GM21526 (cell line): ENCODE data around the gene ATP10D.
"Not testable (repeated sequence)": the region's sequence is repeated elsewhere in the genome, so short reads cannot be mapped to it uniquely, and the experiment has no call there.

ENCODE experiments used
- ATAC-seq: cut with Tn5 transposase; IDR thresholded peaks from one replicate; pipeline ENCODE4 v1.9.1; 2021; ENCODE audit warnings: moderate library complexity; ENCODE audit not compliant: unreplicated experiment, low FRiP score

Gene ATP10D

GRCh38 chr4:47533689-47534347 is 48.7 kb downstream of the ATP10D start:
- no peak for ATAC-seq

DNA sequence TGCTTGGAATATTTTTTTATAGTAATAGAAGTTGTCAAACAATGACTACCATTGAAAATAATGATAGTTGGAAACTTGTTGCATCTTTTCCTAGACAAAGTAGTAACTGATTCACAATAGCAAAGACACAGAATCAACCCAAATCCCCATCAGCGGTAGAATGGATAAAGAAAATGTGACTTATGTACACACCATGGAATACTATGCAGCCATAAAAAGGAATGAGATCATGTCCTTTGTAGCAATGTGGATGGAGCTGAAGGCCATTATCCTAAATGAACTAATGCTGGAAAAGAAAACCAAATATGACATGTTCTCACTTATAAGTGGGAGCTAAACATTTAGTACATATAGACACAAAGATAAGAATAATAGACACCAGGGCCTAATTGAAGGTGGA is 49.7 kb downstream of the ATP10D start:
- ATAC-seq: no peak

DNA sequence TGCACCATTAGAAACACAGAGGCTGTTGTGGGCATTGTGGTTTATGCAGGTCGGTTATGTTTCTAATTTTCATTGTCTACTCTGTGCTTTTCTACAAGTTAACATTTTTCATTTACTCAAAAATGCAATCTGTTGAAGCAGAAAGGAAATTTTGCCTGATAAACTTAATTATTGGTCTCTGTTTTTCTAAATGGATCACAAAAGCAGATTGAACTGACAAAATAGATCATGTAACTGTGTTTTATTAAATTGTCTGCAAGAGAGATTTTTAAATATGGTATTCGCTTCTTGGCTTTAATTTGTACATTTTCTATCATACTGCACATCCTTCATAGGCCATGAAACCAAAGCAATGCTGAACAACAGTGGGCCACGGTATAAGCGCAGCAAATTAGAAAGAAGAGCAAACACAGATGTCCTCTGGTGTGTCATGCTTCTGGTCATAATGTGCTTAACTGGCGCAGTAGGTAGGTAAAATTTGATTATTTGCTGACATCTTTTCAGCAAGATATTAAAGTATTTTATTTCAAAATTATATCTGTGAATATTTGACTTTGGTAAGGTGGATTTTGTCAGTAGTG is 50.6 kb downstream of the ATP10D start:
- ATAC-seq: no peak

DNA sequence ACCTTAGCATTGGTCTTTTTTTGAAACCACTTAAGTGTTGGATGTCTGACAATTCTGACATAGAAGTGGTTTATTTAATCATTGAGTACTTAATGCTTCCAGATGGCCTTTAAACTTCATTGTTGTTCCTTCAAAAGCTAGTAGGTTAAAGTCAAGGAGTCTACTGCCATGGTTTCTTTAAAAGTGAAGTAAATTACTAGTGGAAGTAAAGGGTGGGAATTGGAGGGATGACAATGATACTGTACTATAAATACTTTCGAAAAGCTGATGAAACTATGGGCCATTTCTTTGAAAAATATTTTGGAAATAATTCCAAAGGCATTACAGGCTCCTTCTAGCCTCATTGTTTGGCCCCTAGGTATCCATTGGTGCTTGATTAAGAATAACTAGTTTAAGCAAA is 51.9 kb downstream of the ATP10D start:
- no peak for ATAC-seq

GRCh38 chr4:47538111-47538824 is 53.2 kb downstream of the ATP10D start:
- no peak for ATAC-seq

DNA sequence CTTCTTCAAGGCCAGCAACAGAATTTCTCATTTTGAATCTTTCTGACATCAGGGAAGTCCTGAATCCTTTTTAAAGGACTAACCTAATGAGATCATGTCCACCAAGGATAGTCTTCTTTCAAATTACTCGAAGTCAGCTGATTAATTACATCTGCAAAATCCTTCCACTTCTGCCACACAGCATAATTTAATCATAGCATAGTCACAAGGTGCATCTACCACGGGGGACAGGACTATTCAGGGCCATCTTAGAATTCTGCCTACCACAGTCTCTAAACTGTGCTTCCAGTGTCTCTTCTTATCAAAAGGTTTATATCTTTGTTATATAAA is 53.7 kb downstream of the ATP10D start:
- no peak for ATAC-seq

- ATAC-seq: not testable (repeated sequence)
Observed at GRCh38 chr4:47542640-47543039, 57.6 kb downstream of the ATP10D start.

GRCh38 chr4:47543331-47543730 is 58.3 kb downstream of the ATP10D start:
- no peak for ATAC-seq

DNA sequence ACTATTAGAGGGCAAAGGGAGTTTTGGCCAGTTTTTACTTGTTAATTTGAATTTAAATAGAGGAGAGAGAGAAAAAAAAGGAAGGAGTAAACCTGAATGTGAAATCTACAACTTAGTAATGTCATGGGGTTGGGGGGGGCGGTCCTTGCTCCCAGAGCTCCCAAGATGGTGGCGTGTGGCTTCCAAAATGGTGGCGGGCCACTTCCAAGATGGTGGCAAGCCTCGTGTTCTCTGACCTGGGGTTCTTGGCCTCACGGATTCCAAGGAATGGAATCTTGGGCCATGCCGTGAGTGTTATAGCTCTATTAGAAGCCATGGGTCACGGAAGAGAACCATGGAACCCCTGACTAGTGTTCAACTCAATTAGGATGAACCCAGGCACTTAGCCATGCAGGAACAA is 65.3 kb downstream of the ATP10D start:
- ATAC-seq: not testable (repeated sequence)

DNA sequence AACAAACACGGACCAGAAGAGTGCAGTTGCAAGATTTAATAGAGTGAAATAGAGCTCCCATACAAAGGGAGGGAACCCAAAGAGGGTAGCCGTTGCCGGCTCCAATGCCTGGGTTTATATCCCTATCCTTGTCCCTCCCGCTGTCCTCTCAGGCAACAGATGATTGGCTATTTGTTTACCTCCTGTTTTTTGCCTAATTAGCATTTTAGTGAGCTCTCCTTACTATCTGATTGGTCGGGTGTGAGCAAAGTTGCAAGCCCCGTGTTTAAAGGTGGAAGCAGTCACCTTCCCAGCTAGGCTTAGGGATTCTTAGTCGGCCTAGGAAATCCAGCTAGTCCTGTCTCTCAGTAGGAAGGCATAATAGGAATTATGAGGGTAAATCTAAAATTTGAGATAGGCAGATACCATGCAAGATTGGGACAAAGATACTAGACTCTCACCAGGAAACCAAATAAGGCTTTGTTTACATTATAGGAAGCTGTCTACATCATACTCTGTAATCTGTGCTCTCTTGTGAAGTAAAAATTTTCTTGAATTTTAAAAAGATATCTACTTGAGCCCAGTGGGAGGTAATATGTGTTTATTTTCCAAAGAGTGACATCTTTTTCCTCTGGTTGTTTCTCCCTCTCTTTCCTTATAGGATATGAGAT is 65.9 kb downstream of the ATP10D start:
- ATAC-seq: no peak

- ATAC-seq: no peak
Observed at GRCh38 chr4:47551682-47552081, 66.6 kb downstream of the ATP10D start.

- no peak for ATAC-seq
Observed at GRCh38 chr4:47553329-47554125, 68.5 kb downstream of the ATP10D start.

DNA sequence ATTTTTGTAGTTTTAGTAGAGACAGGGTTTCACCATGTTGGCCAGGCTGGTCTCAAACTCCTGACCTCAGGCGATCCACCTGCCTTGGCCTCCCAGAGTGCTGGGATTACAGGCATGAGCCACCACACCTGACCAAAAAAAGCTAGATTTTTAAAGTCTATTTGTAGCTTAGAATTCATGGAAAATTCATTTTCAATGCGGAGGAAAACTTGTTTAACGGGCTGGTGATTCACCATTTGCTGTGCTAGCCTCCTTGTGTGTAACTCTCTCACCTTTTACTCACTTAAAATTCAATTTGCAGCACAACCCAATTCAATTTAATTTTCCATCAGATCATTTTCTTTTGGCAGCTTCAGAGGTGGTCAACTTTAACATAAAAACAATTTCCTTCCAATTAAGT is 70.8 kb downstream of the ATP10D start:
- not testable (repeated sequence) for ATAC-seq

DNA sequence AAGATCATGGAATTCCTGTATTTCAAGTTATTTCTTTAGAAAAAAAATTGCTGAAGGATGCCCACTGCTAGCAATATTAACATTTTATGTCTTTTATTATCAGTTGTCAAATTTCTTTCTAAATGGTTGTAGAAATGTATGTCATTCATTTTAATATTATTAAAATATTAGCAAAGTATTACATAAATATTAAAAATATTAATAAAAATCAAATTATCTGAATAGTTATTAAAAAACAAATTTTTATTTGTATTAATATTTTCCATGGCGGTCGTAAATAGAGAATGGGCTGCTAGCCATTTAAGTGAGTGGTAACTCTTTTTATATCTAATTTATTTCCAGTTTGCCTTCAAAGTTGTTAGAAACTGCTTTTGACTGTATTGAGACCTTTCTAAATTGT is 72.2 kb downstream of the ATP10D start:
- ATAC-seq: no peak

- no peak for ATAC-seq
Observed at GRCh38 chr4:47560682-47561081, 75.6 kb downstream of the ATP10D start.

- no peak for ATAC-seq
Observed at GRCh38 chr4:47561331-47561730, 76.3 kb downstream of the ATP10D start.

DNA sequence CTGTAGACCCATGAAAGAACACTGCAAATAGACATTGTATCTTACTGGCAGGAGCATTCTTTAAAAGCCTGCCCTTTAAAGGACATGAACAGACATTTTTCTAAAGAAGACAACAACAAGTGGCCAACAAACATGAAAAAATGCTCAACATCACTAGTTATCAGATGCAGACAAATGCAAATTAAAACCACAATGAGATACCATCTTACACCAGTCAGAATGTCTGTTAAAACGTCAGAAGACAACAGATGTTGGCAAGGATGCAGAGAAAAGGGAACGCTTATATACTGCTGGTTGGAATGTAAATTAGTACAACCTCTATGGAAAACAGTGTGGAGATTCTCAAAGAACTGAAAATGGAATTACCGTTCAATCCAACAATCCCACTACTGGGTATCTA is 77.2 kb downstream of the ATP10D start:
- no peak for ATAC-seq

- ATAC-seq: no peak
Observed at GRCh38 chr4:47566566-47566965, 81.5 kb downstream of the ATP10D start.

DNA sequence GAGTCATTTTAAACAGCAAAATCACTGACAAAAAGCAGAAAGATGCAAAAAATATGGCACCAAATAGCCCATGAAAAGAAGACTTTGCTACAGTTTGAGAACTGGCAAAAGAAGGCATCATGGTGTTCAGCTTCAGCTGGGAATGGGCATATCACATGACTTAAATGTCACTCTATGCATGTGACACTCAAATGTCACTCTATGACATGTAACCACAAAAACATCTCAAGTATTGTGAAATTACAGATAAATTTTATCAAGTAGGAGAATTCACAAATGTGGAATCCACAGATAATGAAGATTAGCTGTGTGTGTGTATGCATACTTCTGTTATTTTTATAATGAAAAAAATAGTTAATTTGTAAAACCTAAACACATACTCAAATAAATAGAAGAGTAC is 81.9 kb downstream of the ATP10D start:
- ATAC-seq: no peak

GRCh38 chr4:47567511-47567910 is 82.4 kb downstream of the ATP10D start:
- ATAC-seq: no peak

GRCh38 chr4:47570816-47571215 is 85.7 kb downstream of the ATP10D start:
- no peak for ATAC-seq
